GM18502 (cell line): ENCODE data around the gene PLA2G4E.
A peak's percentile ranks its signal among the peaks of the same experiment; 100 is the strongest.

Experiments
- ATAC-seq: cut with Tn5 transposase; IDR thresholded peaks from one replicate; pipeline ENCODE4 v1.9.1; 2021; ENCODE audit warnings: mild to moderate bottlenecking; ENCODE audit not compliant: unreplicated experiment, poor library complexity

The PLA2G4E gene

GRCh38 chr15:41939986-41940385 is 80.9 kb downstream of the PLA2G4E start:
- ATAC-seq = no peak

DNA sequence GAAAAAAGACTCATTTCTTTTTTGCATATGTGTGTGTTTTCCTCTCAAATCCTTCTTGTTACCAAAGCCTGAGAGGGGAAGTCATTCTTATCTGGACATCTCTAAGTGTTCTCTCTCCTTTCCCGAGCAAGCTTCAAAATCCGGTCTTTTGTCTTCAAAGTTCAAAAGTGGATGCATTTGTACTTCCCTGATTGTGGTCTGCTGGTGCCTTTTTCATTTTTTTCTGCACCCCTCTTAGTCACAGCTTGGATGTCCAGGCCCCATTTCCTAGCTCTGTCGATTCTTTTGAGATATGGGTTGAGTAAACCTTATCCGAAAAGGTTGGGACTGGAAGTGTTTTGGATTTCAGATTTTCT is 83.3 kb downstream of the PLA2G4E start:
- no peak for ATAC-seq

DNA sequence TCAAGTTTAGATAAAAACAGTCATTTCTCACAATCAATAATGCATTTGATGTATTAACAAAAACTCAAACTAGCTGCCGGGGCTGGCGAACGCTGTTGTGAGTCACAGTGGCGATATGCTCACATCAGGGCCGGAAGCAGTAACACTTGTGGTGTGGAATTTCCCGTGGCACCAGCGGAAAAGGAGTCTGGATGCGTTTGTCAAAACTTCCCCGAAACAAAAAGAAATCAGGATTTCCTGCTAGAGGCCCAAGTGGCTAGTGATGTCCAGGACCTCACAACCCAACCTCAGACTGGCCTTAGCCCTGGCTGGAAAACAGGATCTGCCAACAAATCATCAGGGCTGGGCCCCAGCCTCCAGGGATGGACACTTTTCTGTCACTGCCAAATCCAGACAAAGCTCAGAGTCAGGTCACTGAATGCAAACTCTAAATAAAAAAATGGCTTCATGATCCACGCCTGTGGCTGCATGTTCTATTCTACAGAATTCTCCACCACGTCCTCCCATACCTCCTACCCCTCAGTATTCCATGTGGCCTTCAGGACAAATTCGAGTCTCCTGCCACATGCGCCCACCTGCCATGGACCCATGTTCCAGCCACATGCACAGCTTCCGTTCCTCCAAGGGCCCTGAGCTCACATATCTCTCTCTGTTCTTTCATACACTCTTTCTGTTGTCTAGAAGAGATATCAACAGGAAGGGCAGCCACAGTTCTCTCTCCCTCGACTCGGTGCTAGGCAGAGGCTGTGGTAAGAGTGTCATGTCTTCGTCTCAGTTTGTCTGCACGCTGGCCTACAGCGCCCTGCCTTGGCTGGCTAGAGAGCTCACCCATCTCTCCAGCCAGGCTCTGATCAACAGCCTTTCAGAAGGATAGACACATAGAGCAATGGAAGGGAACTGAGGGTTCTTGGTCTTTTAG is 83.9 kb downstream of the PLA2G4E start:
- no peak for ATAC-seq

DNA sequence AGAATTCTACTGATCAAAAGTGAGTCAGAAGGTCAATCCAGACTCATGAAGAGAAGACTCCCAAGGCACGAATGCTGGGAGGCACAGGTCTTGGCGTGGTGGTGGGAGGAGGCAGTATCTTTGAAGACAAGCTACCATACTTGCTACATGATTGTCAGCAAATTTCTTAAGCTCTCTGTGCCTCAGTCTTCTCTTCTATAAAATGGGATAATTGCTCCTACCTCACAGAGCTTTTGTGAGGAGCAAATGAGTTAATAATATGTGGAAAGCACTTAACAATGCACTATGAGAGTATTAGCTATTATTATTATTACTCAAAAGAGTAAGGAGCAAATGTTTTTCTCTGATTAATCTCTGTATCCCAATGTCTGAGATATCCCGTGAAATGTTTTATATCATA is 84.7 kb downstream of the PLA2G4E start:
- ATAC-seq = no peak

DNA sequence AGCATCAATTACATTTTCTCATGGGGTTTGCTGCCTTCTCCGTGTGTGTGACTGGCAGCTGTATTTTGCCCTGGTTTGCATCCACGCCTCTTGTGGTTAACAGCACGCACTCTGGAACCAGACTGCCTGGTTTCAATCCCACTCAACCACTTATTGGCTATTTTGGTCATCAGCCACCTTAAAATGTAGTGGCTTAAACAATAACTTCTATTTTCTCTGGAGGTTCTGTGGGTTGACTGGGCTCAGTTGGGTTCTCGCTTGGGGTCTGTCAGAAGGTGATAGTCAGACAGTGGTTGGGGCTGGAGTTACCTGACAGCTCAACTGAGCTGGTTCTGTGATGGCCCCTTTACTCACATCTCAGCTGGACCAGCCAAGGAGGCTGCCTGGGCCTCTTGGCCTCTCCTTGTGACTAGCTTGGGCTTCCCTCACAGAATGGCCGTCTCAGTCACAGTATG is 85.2 kb downstream of the PLA2G4E start:
- peak; percentile 48 for ATAC-seq

DNA sequence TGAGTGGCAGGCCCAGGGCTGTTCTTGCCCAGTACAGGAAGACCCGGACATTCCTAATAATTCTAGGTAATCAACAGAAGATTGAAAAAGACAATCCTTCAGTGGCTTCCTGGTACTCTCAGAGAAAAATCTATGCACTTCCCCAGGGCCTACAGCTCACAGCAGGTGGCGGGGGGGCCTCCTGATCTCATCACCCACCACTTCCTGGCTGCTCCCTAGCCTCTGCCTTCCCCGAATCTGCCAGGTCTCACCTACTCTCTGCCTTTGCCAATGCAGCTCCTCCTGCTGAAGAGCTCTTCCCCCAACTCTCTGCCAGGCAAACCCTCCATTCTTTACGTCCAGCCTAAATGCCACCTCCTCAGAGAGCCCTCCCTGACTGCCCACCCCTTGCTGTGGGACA is 86.0 kb downstream of the PLA2G4E start:
- peak; percentile 57 for ATAC-seq

DNA sequence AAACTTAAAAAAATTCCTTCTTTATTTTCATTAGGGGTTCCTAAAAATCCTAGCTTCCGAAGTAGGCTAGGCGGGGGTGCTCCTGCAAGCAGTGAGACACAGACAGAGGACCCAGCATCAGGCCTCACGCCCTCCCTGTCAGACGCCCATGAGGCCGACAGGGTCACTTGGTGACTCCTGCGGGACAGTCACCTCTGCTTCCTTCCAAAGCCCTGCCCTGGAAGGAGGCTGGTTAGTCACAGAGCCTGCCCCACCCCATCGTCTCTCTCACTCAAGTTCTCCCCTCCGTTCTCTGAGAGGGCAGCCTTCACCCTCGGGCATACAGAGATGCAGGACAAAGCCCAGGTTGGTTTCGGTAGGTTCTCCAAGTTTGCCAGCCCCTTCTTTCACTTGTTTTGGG is 87.1 kb downstream of the PLA2G4E start:
- no peak for ATAC-seq

DNA sequence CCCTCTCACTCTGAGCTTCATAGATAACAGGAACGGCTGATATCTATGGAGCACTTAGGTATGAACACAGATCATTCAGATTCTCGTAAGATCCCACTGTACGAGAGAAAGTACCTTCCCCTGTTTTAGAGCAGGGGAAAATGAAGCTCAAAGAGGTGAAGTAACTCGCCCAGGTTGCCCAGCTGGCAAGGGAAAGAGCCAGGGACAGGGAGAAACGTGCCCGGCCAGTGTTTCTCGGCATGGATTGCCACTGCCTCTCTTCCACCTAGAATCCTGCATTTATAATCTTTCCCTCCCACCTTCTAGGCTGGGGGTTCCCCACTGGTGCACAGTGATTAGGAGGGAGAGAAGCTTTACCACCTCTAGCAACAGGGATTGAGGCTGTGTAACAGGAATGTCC is 87.5 kb downstream of the PLA2G4E start:
- ATAC-seq = no peak

GRCh38 chr15:41932511-41933289 is 88.1 kb downstream of the PLA2G4E start:
- no peak for ATAC-seq

- no peak for ATAC-seq
These were observed 88.7 kb downstream of the PLA2G4E start for GRCh38 chr15:41932101-41932500.
